Epithelial cell of esophagus (primary cell): ENCODE measurements around the gene UROC1.

Source experiments
- DNase-seq: peaks from one replicate; pipeline ENCODE4 v3.0.0; 2010; ENCODE audit warnings: low read depth
- H3K4me3 ChIP-seq: 2 replicates; pipeline ENCODE4 v1.5.1; 2011; ENCODE audit warnings: mild to moderate bottlenecking, low read length, control low read depth
- TF ChIP-seq, protein P1 (sequence below): IDR thresholded peaks from 2 replicates; pipeline ENCODE4 v1.5.1; 2011; ENCODE audit warnings: low read depth, mild to moderate bottlenecking, low read length, control low read depth, inconsistent platforms; ENCODE audit not compliant: insufficient read depth; ENCODE audit errors: missing control alignments

Gene UROC1

DNA sequence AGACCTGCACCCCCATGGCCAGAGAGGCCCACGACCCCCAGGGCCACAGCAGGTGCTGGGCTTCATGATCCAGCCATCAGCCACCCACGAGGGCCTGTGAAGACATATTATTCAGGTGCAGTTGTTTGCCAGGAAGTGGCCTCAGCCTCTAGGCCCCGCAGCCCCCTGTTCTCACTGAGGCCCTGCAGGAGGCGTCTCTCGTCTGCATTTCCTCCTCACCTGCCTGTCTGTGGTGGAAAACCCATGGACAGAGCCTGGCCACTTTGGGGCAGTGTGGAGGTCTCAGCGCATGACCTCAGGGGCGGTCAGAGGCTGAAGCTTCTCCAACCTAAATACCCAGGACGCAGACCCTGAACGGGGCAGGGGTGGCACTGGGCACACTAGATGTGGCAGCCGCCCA, 18.6 kb downstream of the UROC1 start:
- DNase-seq: no peak
- TF ChIP-seq, protein P1, sequence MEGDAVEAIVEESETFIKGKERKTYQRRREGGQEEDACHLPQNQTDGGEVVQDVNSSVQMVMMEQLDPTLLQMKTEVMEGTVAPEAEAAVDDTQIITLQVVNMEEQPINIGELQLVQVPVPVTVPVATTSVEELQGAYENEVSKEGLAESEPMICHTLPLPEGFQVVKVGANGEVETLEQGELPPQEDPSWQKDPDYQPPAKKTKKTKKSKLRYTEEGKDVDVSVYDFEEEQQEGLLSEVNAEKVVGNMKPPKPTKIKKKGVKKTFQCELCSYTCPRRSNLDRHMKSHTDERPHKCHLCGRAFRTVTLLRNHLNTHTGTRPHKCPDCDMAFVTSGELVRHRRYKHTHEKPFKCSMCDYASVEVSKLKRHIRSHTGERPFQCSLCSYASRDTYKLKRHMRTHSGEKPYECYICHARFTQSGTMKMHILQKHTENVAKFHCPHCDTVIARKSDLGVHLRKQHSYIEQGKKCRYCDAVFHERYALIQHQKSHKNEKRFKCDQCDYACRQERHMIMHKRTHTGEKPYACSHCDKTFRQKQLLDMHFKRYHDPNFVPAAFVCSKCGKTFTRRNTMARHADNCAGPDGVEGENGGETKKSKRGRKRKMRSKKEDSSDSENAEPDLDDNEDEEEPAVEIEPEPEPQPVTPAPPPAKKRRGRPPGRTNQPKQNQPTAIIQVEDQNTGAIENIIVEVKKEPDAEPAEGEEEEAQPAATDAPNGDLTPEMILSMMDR: no peak
- H3K4me3 ChIP-seq: no peak overlapping the region

DNA sequence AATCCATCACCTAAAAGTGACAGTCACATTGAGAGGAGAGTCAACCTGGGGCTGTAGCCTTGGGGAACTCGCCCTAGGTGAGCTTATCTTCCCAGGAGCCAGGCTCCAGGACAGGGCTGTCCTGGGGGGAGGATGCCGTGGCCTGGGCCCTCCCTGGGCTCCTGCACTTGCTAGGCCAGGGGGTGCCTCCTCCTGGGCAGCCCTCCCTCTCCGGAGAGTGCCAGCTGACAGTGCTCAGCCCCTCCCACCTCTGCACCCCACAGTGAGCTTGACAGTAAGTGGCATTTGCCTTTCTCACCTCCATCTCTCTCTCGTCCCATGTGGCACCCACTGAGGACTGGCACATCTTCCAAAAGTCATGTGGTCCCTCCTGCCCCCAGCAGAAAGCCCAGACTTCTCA, 19.1 kb downstream of the UROC1 start:
- no peak overlapping the region for H3K4me3 ChIP-seq
- TF ChIP-seq, protein P1: no peak
- no peak for DNase-seq

DNA sequence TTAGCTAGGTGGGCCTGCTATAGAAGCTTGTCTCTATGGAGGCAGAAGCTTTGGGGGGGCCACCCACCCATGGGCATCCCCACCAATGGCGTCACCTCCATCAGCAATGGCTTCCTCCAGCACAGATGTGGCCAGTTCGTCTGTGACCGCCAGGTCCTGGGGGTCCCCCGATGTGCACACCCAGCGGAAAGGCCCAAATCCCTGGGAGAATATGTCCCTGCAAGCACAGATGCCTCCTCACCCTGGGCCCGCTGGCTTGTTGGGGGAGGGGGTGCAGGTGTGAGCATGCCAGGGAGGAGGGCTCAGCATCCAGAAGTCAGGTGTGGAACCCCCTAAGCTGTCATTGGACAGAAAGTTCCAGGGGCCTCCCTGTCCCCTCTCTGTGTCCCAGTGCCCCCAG, 19.6 kb downstream of the UROC1 start:
- TF ChIP-seq, protein P1: no peak
- no peak overlapping the region for H3K4me3 ChIP-seq
- no peak for DNase-seq

DNA sequence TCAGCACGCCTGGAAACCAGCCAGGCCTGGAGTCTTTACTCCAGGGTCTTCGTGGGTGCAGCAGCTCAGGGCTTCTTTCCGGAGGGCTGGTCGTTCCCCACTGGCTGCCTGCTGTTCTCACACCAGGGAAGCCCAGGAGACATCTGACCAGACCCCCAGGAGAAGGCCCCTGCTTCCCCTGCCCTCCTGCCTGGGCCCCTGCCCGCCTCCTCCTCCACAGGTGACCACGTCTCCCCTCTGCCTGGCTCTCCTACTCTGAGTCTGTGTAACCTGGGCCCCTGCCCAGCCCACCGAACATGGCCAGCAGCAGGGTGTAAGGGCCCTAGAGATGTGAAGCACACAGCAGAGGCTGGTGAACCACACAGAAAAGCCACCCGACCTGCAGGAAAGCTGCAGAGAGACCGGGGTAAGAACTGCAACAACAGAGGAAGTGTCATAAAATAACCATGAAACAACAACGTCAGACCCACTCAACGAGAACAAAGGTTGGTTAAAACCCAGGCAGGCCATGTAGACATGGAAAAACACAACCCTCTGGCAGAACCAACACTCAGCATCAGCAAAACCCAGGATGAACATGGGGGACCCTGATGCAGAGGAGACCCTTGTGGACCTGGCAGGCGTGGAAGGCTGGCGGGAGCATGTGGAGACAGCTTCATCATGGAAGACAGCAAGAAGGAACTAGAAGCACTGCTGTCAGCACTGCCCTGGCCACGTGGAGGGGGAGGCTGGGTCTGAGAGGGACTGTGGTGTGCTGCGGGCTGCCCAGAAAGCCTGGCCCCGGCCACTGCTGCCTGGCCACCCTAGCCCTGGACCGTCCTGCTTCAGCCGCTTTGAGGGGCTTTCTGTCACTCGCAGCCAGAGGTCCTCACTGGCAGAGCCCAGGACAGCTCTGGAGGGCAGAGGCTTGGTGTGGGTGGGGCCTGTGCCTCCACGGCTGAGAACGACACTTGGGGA, 20.4 kb downstream of the UROC1 start:
- TF ChIP-seq, protein P1: no peak
- no peak for DNase-seq
- no peak overlapping the region for H3K4me3 ChIP-seq

DNA sequence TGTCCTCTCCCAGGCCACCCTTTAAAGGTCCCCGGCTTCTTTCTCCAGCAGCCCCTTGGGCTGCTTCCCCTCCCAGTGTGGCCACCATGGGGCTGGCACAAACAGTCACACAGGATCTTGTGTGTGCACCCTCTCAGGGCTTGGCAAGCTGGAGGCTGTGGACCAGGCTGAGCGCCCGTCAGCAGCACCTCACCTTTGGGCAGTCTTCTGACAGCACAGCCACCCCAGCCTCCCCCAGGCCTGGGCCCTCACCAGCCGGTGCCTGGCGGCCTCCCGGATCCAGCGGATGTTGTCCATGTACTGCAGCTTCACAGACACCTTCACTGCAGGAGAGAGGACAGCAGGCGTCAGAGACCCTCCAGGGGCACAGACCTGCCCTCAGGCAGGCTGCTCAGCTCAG, 21.8 kb downstream of the UROC1 start:
- TF ChIP-seq, protein P1: no peak
- no peak overlapping the region for H3K4me3 ChIP-seq
- no peak for DNase-seq

DNA sequence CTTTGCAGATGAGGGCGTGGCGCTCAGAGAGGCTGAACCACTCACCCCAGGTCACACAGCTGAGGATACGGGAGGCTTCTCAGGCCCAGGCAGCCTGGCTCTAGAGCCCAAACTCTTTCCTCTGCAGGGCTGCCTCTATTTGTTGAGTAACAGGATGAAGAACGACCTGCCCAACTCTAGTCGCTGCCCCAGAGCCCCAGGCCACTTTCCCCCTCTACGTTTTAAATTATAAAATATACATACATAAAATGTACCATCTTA, 22.7 kb downstream of the UROC1 start:
- no peak for DNase-seq
- H3K4me3 ChIP-seq: no peak overlapping the region
- TF ChIP-seq, protein P1: no peak

DNA sequence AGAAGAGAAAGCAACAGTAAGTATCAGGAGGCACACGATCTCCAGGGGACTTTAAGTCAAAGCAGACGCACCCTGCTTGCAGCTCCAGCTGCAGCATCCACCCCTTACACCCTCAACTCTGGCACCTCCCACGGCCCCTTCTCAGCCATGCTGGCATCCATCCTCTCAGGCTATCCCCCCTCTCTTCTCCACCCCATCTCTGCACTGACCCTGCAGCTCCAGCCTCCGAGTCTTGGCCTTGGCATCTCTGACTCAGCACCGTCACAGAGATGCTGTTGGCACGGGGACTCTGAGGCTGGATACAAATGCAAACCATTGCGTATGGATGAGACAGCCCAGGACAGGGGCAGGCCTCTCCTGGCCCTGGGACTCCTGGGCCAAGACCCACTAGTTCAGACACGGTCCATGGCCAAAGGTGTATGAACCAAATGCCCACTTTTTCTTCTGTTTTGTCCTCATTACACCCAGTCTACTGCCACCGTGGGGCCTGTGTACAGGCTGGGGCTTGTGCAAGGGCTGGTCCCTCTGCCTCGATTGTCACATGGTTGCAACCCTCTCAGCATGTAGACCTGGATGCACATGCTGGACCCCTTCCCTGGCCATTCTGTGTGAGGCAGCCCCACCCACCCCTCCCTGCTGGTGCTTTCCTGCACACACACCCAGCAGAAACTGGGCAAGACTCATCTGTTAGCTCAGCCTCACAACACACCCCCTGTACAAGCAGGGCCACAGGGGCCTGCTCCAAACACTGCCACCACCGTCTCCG, 23.2 kb downstream of the UROC1 start:
- TF ChIP-seq, protein P1: no peak
- H3K4me3 ChIP-seq: no peak overlapping the region
- no peak for DNase-seq
